Choroid plexus epithelial cell (primary cell): ENCODE results near the gene ADORA2B.
"Not testable (repeated sequence)": the region's sequence is repeated elsewhere in the genome, so short reads cannot be mapped to it uniquely, and the experiment has no call there.

Experiments
- DNase-seq: peaks from one replicate; pipeline ENCODE4 v3.0.0-alpha.2; 2010; ENCODE audit warnings: low read depth
- H3K4me3 ChIP-seq: 2 replicates; pipeline ENCODE4 v1.5.1; 2011; ENCODE audit warnings: low read depth, mild to moderate bottlenecking, control low read depth, low read length, moderate library complexity
- CTCF ChIP-seq: conservative IDR thresholded peaks from 2 replicates; pipeline ENCODE4 v1.5.1; 2011; ENCODE audit warnings: low read depth, mild to moderate bottlenecking, control low read depth, inconsistent platforms, low read length, moderate library complexity

ADORA2B gene

GRCh38 chr17:15909481-15909991, 35.4 kb upstream of the ADORA2B start:
- no peak for DNase-seq
- no peak for TF ChIP-seq CTCF
- H3K4me3 ChIP-seq, result no peak overlapping the region

- no peak overlapping the region for H3K4me3 ChIP-seq
- DNase-seq, result no peak
- TF ChIP-seq CTCF, result no peak
Measured at GRCh38 chr17:15910791-15911190, 34.1 kb upstream of the ADORA2B start.

- not testable (repeated sequence) for H3K4me3 ChIP-seq
Measured at GRCh38 chr17:15911701-15912100, 33.2 kb upstream of the ADORA2B start.

GRCh38 chr17:15912416-15912955, 32.4 kb upstream of the ADORA2B start:
- no peak for DNase-seq

More at GRCh38 chr17:15911701-15912100, 33.2 kb upstream of the ADORA2B start:
- not testable (repeated sequence) for DNase-seq

GRCh38 chr17:15913826-15914225, 31.1 kb upstream of the ADORA2B start:
- no peak overlapping the region for H3K4me3 ChIP-seq
- no peak for DNase-seq
- TF ChIP-seq CTCF, result no peak

More at GRCh38 chr17:15912416-15912955, 32.4 kb upstream of the ADORA2B start:
- H3K4me3 ChIP-seq, result no peak overlapping the region
- TF ChIP-seq CTCF, result no peak

GRCh38 chr17:15914400-15915170, 30.3 kb upstream of the ADORA2B start:
- TF ChIP-seq CTCF, result no peak
- H3K4me3 ChIP-seq, result no peak overlapping the region
- DNase-seq, result no peak

GRCh38 chr17:15915961-15916360, 29.0 kb upstream of the ADORA2B start:
- H3K4me3 ChIP-seq, result no peak overlapping the region
- TF ChIP-seq CTCF, result no peak
- no peak for DNase-seq
